HAP-1 (cell line): ENCODE measurements around the gene ATP6V0E1.

Experiments used
- DNase-seq, 2 experiments: peaks; one replicate each; pipeline ENCODE4 v3.0.0-alpha.2; 2016 to 2020; ENCODE audit warnings: low spot score in 2 of 2
- H3K27me3 ChIP-seq: fragments of 250-450 bp; sonication (Bioruptor Pico); 2 replicates; pipeline ENCODE4 v1.5.1; 2020; ENCODE audit warnings: low read depth, mild to moderate bottlenecking, moderate library complexity
- H3K36me3 ChIP-seq: fragments of 250-450 bp; sonication (Bioruptor Pico); replicated peaks from 2 replicates; pipeline ENCODE4 v1.5.1; 2020; ENCODE audit warnings: mild to moderate bottlenecking
- H3K4me1 ChIP-seq: fragments of 250-450 bp; sonication (Bioruptor Pico); 2 replicates; pipeline ENCODE4 v1.5.1; 2020; ENCODE audit warnings: mild to moderate bottlenecking
- H3K4me3 ChIP-seq: fragments of 250-450 bp; sonication (Bioruptor Pico); 2 replicates; pipeline ENCODE4 v1.5.1; 2020; ENCODE audit warnings: mild to moderate bottlenecking, moderate library complexity
- H3K9me3 ChIP-seq: fragments of 250-450 bp; sonication (Bioruptor Pico); 2 replicates; pipeline ENCODE4 v1.5.1; 2020; ENCODE audit warnings: mild to moderate bottlenecking, moderate library complexity
- in situ Hi-C: fragments of 300-500 bp; cut with MboI; formaldehyde crosslinking; loops from 3 replicates; pipeline ENCODE4 v1.14.3; 2020; ENCODE audit warnings: low sequenced_read_pairs, inconsistent platforms, mixed read lengths

ATP6V0E1 gene

GRCh38 chr5:172999974-173000373 lies 16.4 kb downstream of the ATP6V0E1 start:
- in situ Hi-C loops = loop anchor here (25.0 kb wide), 1 partner anchor 587 kb away; no protein-coding TSS in a partner anchor
- Histone ChIP-seq H3K27me3 (no peaks in the 10 kb centered on the region), H3K36me3 (peaks cover 18% of the 10 kb centered on the region), H3K9me3 (no peaks in the 10 kb centered on the region), H3K4me1 (no peaks in the 10 kb centered on the region), H3K4me3 (no peak overlapping the region)
- DNase-seq = no peak

DNA sequence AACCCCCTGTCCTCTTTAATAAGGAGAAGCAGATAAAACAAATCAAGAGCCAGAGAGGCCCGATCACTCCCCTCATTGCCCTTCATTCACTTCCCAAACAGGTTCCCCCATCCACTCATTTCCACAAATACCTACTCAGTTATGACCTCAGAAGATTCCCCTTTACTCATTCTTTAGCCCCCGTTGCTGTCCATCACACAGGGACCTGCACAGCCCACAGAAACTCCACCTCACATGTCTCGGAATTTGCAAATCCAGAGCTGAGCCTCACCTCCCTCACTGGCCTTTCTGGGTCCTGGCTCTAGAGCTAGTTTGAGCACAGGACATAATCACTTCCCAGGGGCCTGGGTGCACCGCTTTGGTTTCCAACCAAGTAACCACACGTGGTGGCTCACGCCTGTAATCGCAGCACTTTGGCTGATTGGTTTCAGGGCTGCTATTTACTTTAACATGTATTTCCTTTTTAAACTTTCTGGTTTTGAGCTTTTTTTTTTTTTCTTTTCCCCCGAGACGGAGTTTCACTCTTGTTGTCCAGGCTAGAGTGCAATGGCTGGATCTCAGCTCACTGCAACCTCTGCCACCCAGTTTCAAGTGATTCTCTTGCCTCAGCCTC lies 17.8 kb downstream of the ATP6V0E1 start:
- Histone ChIP-seq H3K4me1 (no peaks in the 10 kb centered on the region), H3K9me3 (no peaks in the 10 kb centered on the region), H3K4me3 (no peak overlapping the region), H3K36me3 (peaks cover 6% of the 10 kb centered on the region; the same call in 1 of the 2 replicates), H3K27me3 (no peaks in the 10 kb centered on the region)
- in situ Hi-C loops = no loop called here
- no peak for DNase-seq

DNA sequence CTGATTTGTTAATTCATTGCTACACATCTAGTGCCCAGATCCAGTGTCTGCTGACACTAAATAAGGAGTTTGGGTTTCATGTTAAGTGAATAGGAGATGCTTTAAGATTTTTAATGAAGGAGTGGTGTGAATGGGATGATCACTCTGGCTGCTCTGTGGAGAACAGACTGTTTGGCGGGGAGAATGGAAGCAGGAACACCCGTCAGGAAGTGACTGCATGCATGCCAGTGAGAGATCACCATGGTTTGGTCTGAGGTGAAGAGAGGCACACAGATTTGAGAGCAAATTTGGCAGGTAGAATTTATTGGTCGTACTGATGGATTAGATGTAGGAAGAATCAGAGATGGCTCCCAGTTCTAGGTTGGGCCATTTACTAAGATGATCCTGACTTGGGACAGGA lies 19.8 kb downstream of the ATP6V0E1 start:
- Histone ChIP-seq H3K27me3 (no peaks in the 10 kb centered on the region), H3K4me3 (no peak overlapping the region), H3K36me3 (no peaks in the 10 kb centered on the region), H3K9me3 (no peaks in the 10 kb centered on the region), H3K4me1 (no peaks in the 10 kb centered on the region)
- in situ Hi-C loops = no loop called here
- no peak for DNase-seq

DNA sequence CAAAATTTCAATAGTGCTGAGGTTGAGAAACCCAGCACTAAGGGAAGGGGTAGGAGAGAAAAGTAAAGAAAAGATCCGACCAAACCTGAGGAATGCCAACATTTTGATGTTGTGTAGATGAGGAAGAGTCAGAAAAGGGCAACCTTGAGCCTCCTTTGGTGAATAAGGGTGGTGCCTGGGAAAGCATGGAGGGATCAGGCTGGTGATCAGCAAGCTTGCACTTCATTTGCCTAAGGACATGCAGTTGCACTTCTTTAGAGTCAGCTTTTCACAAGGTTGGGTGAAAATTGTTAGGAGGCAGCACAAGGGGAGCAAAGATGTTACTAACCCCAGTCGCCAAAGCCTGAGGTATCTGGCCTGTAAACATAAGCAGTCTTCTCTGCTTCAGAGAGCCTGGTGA lies 20.4 kb downstream of the ATP6V0E1 start:
- Histone ChIP-seq H3K4me3 (no peak overlapping the region), H3K27me3 (no peaks in the 10 kb centered on the region), H3K4me1 (no peaks in the 10 kb centered on the region), H3K36me3 (no peaks in the 10 kb centered on the region), H3K9me3 (no peaks in the 10 kb centered on the region)
- no peak for DNase-seq
- in situ Hi-C loops = no loop called here

- Histone ChIP-seq H3K4me1 (no peaks in the 10 kb centered on the region), H3K27me3 (no peaks in the 10 kb centered on the region), H3K4me3 (no peak overlapping the region), H3K9me3 (no peaks in the 10 kb centered on the region), H3K36me3 (no peaks in the 10 kb centered on the region)
- DNase-seq = no peak
- in situ Hi-C loops = no loop called here
Measured at GRCh38 chr5:173004447-173004846, 20.9 kb downstream of the ATP6V0E1 start.

DNA sequence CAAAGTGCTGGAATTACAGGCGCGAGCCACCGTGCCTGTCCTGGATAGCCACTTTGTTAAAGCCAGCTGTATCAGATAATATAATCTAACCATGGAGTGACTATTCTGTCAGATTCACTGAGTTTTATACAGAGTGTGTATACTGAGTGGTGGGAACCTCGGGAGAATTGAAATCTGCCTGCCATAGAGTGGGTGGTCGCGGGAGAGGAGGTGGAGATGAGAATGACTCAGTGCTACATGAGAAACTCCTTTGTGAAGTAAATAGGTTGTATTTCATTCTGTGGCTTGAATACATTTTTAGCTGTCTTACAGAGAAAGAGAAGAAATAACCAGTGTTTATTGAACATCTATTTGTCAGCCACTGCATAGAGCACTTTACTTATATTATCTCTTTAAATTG lies 26.4 kb downstream of the ATP6V0E1 start:
- no peak for DNase-seq
- no peaks in the 10 kb centered on the region for H3K4me1 ChIP-seq
- no peaks in the 10 kb centered on the region; the same call in 1 of the 2 replicates for H3K36me3 ChIP-seq
- no peaks in the 10 kb centered on the region for H3K9me3 ChIP-seq
- H3K4me3 ChIP-seq = no peak overlapping the region
- in situ Hi-C loops = no loop called here
- H3K27me3 ChIP-seq = no peaks in the 10 kb centered on the region

GRCh38 chr5:173010547-173011464 lies 27.2 kb downstream of the ATP6V0E1 start:
- H3K27me3 ChIP-seq = no peaks in the 10 kb centered on the region

DNA sequence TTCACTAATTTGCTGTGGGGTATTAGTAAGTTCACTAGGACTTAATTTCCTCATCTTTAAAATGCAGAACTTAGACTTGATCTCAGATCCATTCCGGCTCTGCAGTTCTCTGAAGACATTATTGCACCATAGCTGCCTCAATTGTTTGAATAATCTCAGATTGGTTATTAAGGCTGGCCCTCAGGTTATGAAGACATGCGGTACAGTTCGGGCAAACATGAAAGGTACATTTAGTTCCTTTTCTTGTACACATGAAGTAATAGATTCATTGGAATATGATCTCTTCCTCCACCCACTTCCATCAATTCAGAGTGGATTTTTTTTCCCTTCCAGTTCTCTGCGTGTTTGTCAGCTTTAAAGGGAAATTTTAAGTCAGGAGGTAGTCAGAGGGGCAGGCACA lies 28.0 kb downstream of the ATP6V0E1 start:
- DNase-seq = no peak
- H3K27me3 ChIP-seq = no peaks in the 10 kb centered on the region
- H3K4me1 ChIP-seq = no peaks in the 10 kb centered on the region; the same call in 1 of the 2 replicates
- no peaks in the 10 kb centered on the region for H3K9me3 ChIP-seq
- no peaks in the 10 kb centered on the region; the same call in 1 of the 2 replicates for H3K36me3 ChIP-seq
- in situ Hi-C loops = no loop called here
- H3K4me3 ChIP-seq = no peak overlapping the region

More at GRCh38 chr5:173010547-173011464, 27.2 kb downstream of the ATP6V0E1 start:
- Histone ChIP-seq H3K4me3 (no peak overlapping the region), H3K9me3 (no peaks in the 10 kb centered on the region), H3K36me3 (no peaks in the 10 kb centered on the region; the same call in 1 of the 2 replicates), H3K4me1 (no peaks in the 10 kb centered on the region)
- DNase-seq = no peak
- in situ Hi-C loops = no loop called here

- H3K4me1 ChIP-seq = no peaks in the 10 kb centered on the region; the same call in 1 of the 2 replicates
- H3K27me3 ChIP-seq = no peaks in the 10 kb centered on the region
- no peaks in the 10 kb centered on the region; the same call in 1 of the 2 replicates for H3K36me3 ChIP-seq
- in situ Hi-C loops = no loop called here
- no peak for DNase-seq
- H3K9me3 ChIP-seq = no peaks in the 10 kb centered on the region
- H3K4me3 ChIP-seq = no peak overlapping the region
Measured at GRCh38 chr5:173012882-173013281, 29.3 kb downstream of the ATP6V0E1 start.

DNA sequence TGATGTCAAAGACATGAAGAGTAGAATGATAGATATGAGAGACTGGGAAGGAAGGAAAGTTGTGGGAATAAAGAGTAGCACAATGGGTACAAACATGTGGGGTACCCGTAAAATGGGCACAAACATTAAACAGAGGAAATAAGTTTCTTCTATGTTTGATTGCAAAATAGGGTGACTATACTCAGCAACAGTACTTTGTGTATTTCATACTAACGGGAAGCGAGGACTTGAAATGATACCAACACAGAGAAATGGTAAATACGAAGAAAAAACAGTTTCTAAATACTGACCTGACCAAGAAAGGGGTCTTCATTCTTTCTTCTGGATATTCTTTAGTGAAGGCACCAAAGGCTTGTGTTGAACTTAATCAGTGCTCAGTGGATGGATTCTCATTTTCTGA lies 31.1 kb downstream of the ATP6V0E1 start:
- DNase-seq = no peak
- Histone ChIP-seq H3K36me3 (no peaks in the 10 kb centered on the region; the same call in none of the 2 replicates), H3K9me3 (no peaks in the 10 kb centered on the region), H3K27me3 (no peaks in the 10 kb centered on the region), H3K4me1 (no peaks in the 10 kb centered on the region; the same call in 1 of the 2 replicates), H3K4me3 (no peak overlapping the region)
- in situ Hi-C loops = no loop called here

GRCh38 chr5:173015192-173015591 lies 31.6 kb downstream of the ATP6V0E1 start:
- Histone ChIP-seq H3K36me3 (peaks cover 5% of the 10 kb centered on the region), H3K4me1 (no peaks in the 10 kb centered on the region; the same call in 1 of the 2 replicates), H3K27me3 (no peaks in the 10 kb centered on the region), H3K4me3 (no peak overlapping the region), H3K9me3 (no peaks in the 10 kb centered on the region)
- DNase-seq = no peak
- in situ Hi-C loops = no loop called here

DNA sequence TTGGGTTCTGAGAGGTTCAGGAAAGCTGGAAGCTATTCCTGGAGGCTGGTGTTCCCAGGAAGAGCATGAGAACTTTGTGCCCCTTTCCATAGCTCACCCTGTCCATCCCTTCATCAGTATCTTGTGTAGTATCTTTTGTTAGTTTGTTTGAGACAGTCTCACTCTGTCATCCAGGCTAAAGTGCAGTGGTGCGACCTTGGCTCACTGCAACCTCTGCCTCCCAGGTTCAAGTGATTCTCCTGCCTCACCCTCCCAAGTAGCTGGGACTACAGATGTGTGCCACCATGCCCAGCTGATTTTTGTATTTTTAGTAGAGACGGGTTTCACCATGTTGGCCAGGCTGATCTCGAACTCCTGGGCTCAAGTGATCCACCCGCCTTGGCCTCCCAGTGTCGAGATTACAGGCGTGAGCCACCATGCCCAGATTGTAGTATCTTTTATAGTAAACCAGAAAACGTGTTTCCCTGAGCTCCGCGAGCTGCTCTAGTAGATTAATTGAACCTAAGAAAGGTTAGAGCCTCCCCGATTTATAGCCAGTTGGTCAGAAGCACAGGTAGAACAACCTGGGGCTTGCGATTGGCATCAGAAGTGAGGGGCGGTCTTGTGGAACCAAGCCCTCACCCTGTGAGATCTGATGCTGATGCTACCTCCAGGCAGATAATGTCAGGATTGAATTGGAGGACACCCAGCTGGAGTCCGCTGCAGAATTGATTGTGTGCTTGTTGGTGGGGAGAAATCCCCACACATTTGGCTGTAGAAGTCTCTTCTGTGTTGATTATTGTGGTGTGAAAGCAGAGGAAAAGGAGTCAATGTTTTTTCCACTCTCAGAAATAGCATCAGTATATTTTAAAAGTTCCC lies 32.3 kb downstream of the ATP6V0E1 start:
- in situ Hi-C loops = no loop called here
- H3K36me3 ChIP-seq = peaks cover 10% of the 10 kb centered on the region
- DNase-seq = no peak
- H3K27me3 ChIP-seq = no peaks in the 10 kb centered on the region
- no peaks in the 10 kb centered on the region; the same call in 1 of the 2 replicates for H3K4me1 ChIP-seq
- no peak overlapping the region for H3K4me3 ChIP-seq
- no peaks in the 10 kb centered on the region for H3K9me3 ChIP-seq

GRCh38 chr5:173016598-173017046 lies 33.1 kb downstream of the ATP6V0E1 start:
- H3K36me3 ChIP-seq = peaks cover 13% of the 10 kb centered on the region
- no peaks in the 10 kb centered on the region for H3K9me3 ChIP-seq
- in situ Hi-C loops = no loop called here
- H3K4me1 ChIP-seq = no peaks in the 10 kb centered on the region; the same call in 1 of the 2 replicates
- no peaks in the 10 kb centered on the region for H3K27me3 ChIP-seq
- H3K4me3 ChIP-seq = no peak overlapping the region
- no peak for DNase-seq
